Left lung (tissue), 14 donors: ENCODE measurements around the gene SLF1. TPM values are rescaled to one million over a fixed set of nuclear protein-coding genes. Genes with fewer than 3 reads are reported as not detected.
"Not testable (repeated sequence)": the region's sequence is repeated elsewhere in the genome, so short reads cannot be mapped to it uniquely, and the experiment has no call there.

ENCODE experiments used
- ATAC-seq: fragments of 200-7000 bp; cut with Tn5 transposase; one replicate; pipeline ENCODE4 v1.9.1; 2020; ENCODE audit warnings: moderate library complexity
- DNase-seq, 4 donors: peaks; one replicate each; pipeline ENCODE4 v3.0.0-alpha.2; 2013 to 2020
- H3K27ac ChIP-seq, 2 donors: fragments of 200-600 bp; sonication (generic) in 1 of 2; one replicate each; pipeline versions ENCODE4 v1.5.0 to v1.8.0; 2020 to 2021
- H3K27me3 ChIP-seq, 2 donors: fragments of 200-600 bp; sonication (generic) in 1 of 2; one replicate each; pipeline versions ENCODE4 v1.5.0 to v1.8.0; 2020 to 2021
- H3K36me3 ChIP-seq, 2 donors: fragments of 200-600 bp; sonication (generic) in 1 of 2; one replicate each; pipeline versions ENCODE4 v1.5.0 to v1.8.0; 2020 to 2021
- H3K4me1 ChIP-seq, 2 donors: fragments of 200-600 bp; one replicate each; pipeline ENCODE4 v1.8.0; 2021
- H3K4me3 ChIP-seq, 2 donors: fragments of 200-600 bp; sonication (generic) in 1 of 2; one replicate each; pipeline versions ENCODE4 v1.5.0 to v1.8.0; 2020 to 2021; ENCODE audit warnings: mild to moderate bottlenecking in 1 of 2
- H3K9me3 ChIP-seq, 2 donors: fragments of 200-600 bp; sonication (generic) in 1 of 2; one replicate each; pipeline versions ENCODE4 v1.5.0 to v1.8.0; 2020 to 2021
- CTCF ChIP-seq, 2 donors: fragments of 200-600 bp; sonication (generic) in 1 of 2; IDR thresholded peaks; one replicate each; pipeline versions ENCODE4 v1.5.0 to v1.8.0; 2021; ENCODE audit warnings: antibody characterized with exemption in 2 of 2
- intact Hi-C, 2 donors: fragments of 100-400 bp; cut with DNase I; formaldehyde crosslinking; loops; one replicate each; pipeline versions ENCODE4 v1.11.2 to v1.14.2; 2022
- long read RNA-seq, 12 donors: library from polyadenylated mRNA in 2 of 12; unstranded in 2 of 12; transcript quantifications; one replicate each; pipeline ENCODE4 v2.0.0 and lab custom pipeline, GENCODE V29; 2019 to 2026
- polyA plus RNA-seq, 6 donors: library from polyadenylated mRNA; unstranded; fragments of 120-200 nt; gene quantifications; one replicate each; pipeline ENCODE4 v1.2.1, GENCODE V29; 2013; ENCODE audit not compliant: insufficient read length in 6 of 6
- total RNA-seq, 2 donors: library from RNA; stranded (reverse); fragmentation: NEBNext Ultra II Directional; extraction: Animal tissue kit (Norgen Biotek cat#: 25700); gene quantifications; one replicate each; pipeline ENCODE4 v1.2.1, GENCODE V29; 2021
- donor health status: DM: no; HTN: yes; CAD: no.
- donor health status: DM: no; HTN: no; CAD: no.

The SLF1 gene
- total RNA-seq: 1 to 10 TPM; 5.7 to 7.1 TPM
- polyA plus RNA-seq: 10 to 100 TPM; 14.6 to 22.0 (median 20.6) TPM
- long read RNA-seq, donor 1, full-length matches to known transcripts: 2 of 2 reads
- long read RNA-seq, donor 1, partial matches to known transcripts: 0 of 2 reads
- long read RNA-seq, donor 1, other reads (novel, unspliced or antisense): 0 of 2 reads
- long read RNA-seq, donor 2, full-length matches to known transcripts: 1 of 1 reads
- long read RNA-seq, donor 2, partial matches to known transcripts: 0 of 1 reads
- long read RNA-seq, donor 2, other reads (novel, unspliced or antisense): 0 of 1 reads
- long read RNA-seq, donor 3: 0 reads
- long read RNA-seq, donor 4, partial matches to known transcripts: 4 of 6 reads
- long read RNA-seq, donor 4, other reads (novel, unspliced or antisense): 2 of 6 reads
- long read RNA-seq, donor 5, full-length matches to known transcripts: 1 of 1 reads
- long read RNA-seq, donor 5, partial matches to known transcripts: 0 of 1 reads
- long read RNA-seq, donor 5, other reads (novel, unspliced or antisense): 0 of 1 reads
- long read RNA-seq, donor 6, partial matches to known transcripts: 5 of 5 reads
- long read RNA-seq, donor 6, other reads (novel, unspliced or antisense): 0 of 5 reads
- long read RNA-seq, donor 7, partial matches to known transcripts: 0 of 1 reads
- long read RNA-seq, donor 7, other reads (novel, unspliced or antisense): 0 of 1 reads
- long read RNA-seq, donor 8, partial matches to known transcripts: 0 of 1 reads
- long read RNA-seq, donor 8, other reads (novel, unspliced or antisense): 0 of 1 reads
- long read RNA-seq, donor 9: 0 reads
- long read RNA-seq, donor 10, partial matches to known transcripts: 5 of 5 reads
- long read RNA-seq, donor 10, other reads (novel, unspliced or antisense): 0 of 5 reads
- long read RNA-seq, donor 11, full-length matches to known transcripts: 2 of 2 reads
- long read RNA-seq, donor 11, partial matches to known transcripts: 0 of 2 reads
- long read RNA-seq, donor 11, other reads (novel, unspliced or antisense): 0 of 2 reads
- long read RNA-seq, donor 12, full-length matches to known transcripts: 1 of 1 reads
- long read RNA-seq, donor 12, partial matches to known transcripts: 0 of 1 reads
- long read RNA-seq, donor 12, other reads (novel, unspliced or antisense): 0 of 1 reads

- intact Hi-C loops: no loop called here
These were observed at the start of gene SLF1, which contains the start of gene KIAA0825 for GRCh38 chr5:94618493-94619328. Gene SLF1, plus strand, starts transcription at chr5:94618669. Its CDS starts 10,142 bp downstream, at chr5:94628811. Gene KIAA0825, minus strand, starts transcription at chr5:94618604. Its CDS starts 81,478 bp downstream, at chr5:94537126.

GRCh38 chr5:94571415-94571814 is 47.1 kb upstream of the SLF1 start:
- ATAC-seq (no peak), DNase-seq (no peak)
- intact Hi-C loops: no loop called here
- Histone ChIP-seq H3K36me3 (no peaks in the 10 kb centered on the region), H3K27ac (no peak overlapping the region), H3K27me3 (no peaks in the 10 kb centered on the region), H3K4me3 (no peak overlapping the region), H3K4me1 (no peaks in the 10 kb centered on the region), H3K9me3 (no peaks in the 10 kb centered on the region)
- TF ChIP-seq CTCF (IDR thresholded peaks at IDR 0.05): no peak

More at GRCh38 chr5:94618493-94619328, at the start of gene SLF1, which contains the start of gene KIAA0825:
- no peaks in the 10 kb centered on the region for H3K9me3 ChIP-seq
- no peaks in the 10 kb centered on the region for H3K27me3 ChIP-seq
- ATAC-seq: peak; percentile 99
- H3K4me1 ChIP-seq: peaks cover 0 to 31% of the 10 kb centered on the region in 2 donors
- peak in 1 of 2 donors; percentile 10 for TF ChIP-seq CTCF (IDR thresholded peaks at IDR 0.05)
- H3K36me3 ChIP-seq: no peaks in the 10 kb centered on the region
- DNase-seq: peak; percentile 90 to 96 (median 92)
- peak within 1 kb of the TSS; percentile 79 to 89 for H3K4me3 ChIP-seq
- H3K27ac ChIP-seq: peak within 1 kb of the TSS; percentile 76 to 92

- H3K36me3 ChIP-seq, intact Hi-C loops, H3K4me1 ChIP-seq, H3K9me3 ChIP-seq, H3K4me3 ChIP-seq, ATAC-seq, H3K27me3 ChIP-seq, H3K27ac ChIP-seq, DNase-seq: not testable (repeated sequence)
These were observed 45.1 kb upstream of the SLF1 start for GRCh38 chr5:94573349-94573748.

- H3K4me1 ChIP-seq: no peaks in the 10 kb centered on the region
- no peak for TF ChIP-seq CTCF (IDR thresholded peaks at IDR 0.05)
- H3K36me3 ChIP-seq: no peaks in the 10 kb centered on the region
- H3K4me3 ChIP-seq: no peak overlapping the region
- no peaks in the 10 kb centered on the region for H3K9me3 ChIP-seq
- no peak overlapping the region for H3K27ac ChIP-seq
- ATAC-seq (no peak), DNase-seq (no peak)
- no peaks in the 10 kb centered on the region for H3K27me3 ChIP-seq
- intact Hi-C loops: no loop called here
These were observed 43.3 kb upstream of the SLF1 start for GRCh38 chr5:94575196-94575595.
